ENCODE data around the gene PIP4K2A. TPM values are rescaled to one million over a fixed set of nuclear protein-coding genes. Genes with fewer than 3 reads are reported as not detected.

Gene PIP4K2A
- total and polyA plus RNA-seq, 2 of the 8 experiments (the other 6 are each of a cell fraction or from before 2014, with no cell fraction given): 19.0 to 60.9 TPM

DNA sequence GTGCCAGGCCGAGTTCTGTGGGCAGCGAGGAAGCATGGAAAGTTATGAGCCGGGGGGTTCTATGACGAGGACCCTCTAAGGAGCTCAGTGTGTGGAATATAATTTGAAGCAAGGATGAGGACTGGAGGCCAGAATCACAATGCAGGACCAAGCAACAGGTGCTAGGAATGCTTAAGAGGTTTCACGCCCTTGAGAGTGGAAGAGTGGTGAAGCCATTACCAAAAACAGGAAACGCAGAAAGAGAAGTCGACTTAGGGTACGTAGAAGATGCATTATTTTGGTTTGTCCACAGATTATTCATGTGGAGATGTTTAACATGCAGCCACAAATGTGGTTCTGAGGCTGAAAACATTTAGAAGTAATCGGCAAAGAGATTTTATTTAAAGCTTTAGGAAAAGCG lies 78.7 kb downstream of the PIP4K2A start:
- H3K4me3 ChIP-seq (ENCODE audit: extremely low read depth in 1 of 4, insufficient read depth in 2 of 4, low read depth in 3 of 4, low read length in 4 of 4): no peak overlapping the region
- no peak overlapping the region for H2AFZ ChIP-seq (ENCODE audit: low read length)
- no peak overlapping the region for H2BK5ac ChIP-seq (ENCODE audit: low read depth, low read length)
- H3K23ac ChIP-seq (ENCODE audit: insufficient read length): no peak overlapping the region
- H2AK5ac ChIP-seq (ENCODE audit: low read depth, low read length): no peak overlapping the region
- peaks cover 17% of the 10 kb centered on the region; the same call in 1 of the 2 replicates for H3K79me1 ChIP-seq (ENCODE audit: low read depth, low read length)
- H3K18ac ChIP-seq (ENCODE audit: extremely low read depth, low read length): no peak overlapping the region
- H3K9ac ChIP-seq (replicated peaks in 1 of 4; ENCODE audit: extremely low read depth in 1 of 4, low read depth in 3 of 4, low read length in 3 of 4): no peak overlapping the region
- no peaks in the 10 kb centered on the region for H3K27me3 ChIP-seq (replicated peaks in 1 of 4; ENCODE audit: control insufficient read depth in 3 of 4, extremely low read depth in 1 of 4, insufficient read depth in 3 of 4, low read length in 3 of 4)
- H3K9me3 ChIP-seq (ENCODE audit: insufficient read depth in 2 of 2, low read depth in 1 of 2, low read length in 1 of 2): no peaks in the 10 kb centered on the region
- H3K4me2 ChIP-seq (ENCODE audit: insufficient read depth in 1 of 2, low read depth in 2 of 2, low read length in 2 of 2): no peak overlapping the region
- DNase-seq (ENCODE audit: low read depth in 1 of 2, low spot score in 2 of 2) (no peak), FAIRE-seq (no peak)
- ChIA-PET CTCF (ENCODE audit: partially characterized antibody) (interaction anchor here (0.5 to 1.1 kb wide), 4 partner anchors 17 to 52 kb away, joined by 3 read pairs; no protein-coding TSS in a partner anchor), POLR2A (ENCODE audit: partially characterized antibody) (no interaction called here)
- no peak overlapping the region for H4K5ac ChIP-seq (ENCODE audit: insufficient read length, low read depth, low read length)
- H4K20me1 ChIP-seq (replicated peaks in 1 of 2; ENCODE audit: control insufficient read depth in 1 of 2, insufficient read depth in 2 of 2, low read length in 2 of 2): peaks cover 2 to 3% of the 10 kb centered on the region in 2 experiments
- H2BK120ac ChIP-seq (replicated peaks; ENCODE audit: low read depth, low read length): no peak overlapping the region
- H2BK12ac ChIP-seq (ENCODE audit: low read depth, low read length): no peak overlapping the region
- no peaks in the 10 kb centered on the region for H3K36me3 ChIP-seq (ENCODE audit: control insufficient read depth in 2 of 4, insufficient read depth in 4 of 4, low read length in 3 of 4)
- no peak overlapping the region for H3K56ac ChIP-seq (replicated peaks; ENCODE audit: insufficient read length, low read depth, low read length)
- H3K23me2 ChIP-seq (ENCODE audit: low read depth, low read length): no peaks in the 10 kb centered on the region
- 91% methylated on average over 10 of the region's 10 CpGs; no CpG with 5 or more reads in 1 of the 2 experiments for WGBS, 2 experiments (ENCODE audit: extremely low coverage in 1 of 2, insufficient coverage in 1 of 2, insufficient read length in 1 of 2, insufficient replicate concordance in 2 of 2, low coverage in 1 of 2, low lambda C conversion rate in 2 of 2, missing lambda C conversion rate in 1 of 2)
- H3K4me1 ChIP-seq (replicated peaks in 1 of 4; ENCODE audit: control insufficient read depth in 3 of 4, insufficient read depth in 4 of 4, low read length in 3 of 4): peaks cover 2 to 6% (median 4%) of the 10 kb centered on the region in 4 experiments; a peak in 4 of 7 replicates
- no peak overlapping the region for H2BK20ac ChIP-seq (ENCODE audit: low read length)
- H4K91ac ChIP-seq (replicated peaks; ENCODE audit: insufficient read length, low read length): no peak overlapping the region
- H3K4ac ChIP-seq (replicated peaks; ENCODE audit: insufficient read length, low read depth, low read length): no peak overlapping the region
- H3K79me2 ChIP-seq (ENCODE audit: control insufficient read depth in 1 of 2, insufficient read depth in 2 of 2, low read length in 2 of 2): peaks cover 0 to 96% of the 10 kb centered on the region in 2 experiments; a peak in 3 of 4 replicates
- no peak overlapping the region for H2BK15ac ChIP-seq (ENCODE audit: low read length)
- TF ChIP-seq BRCA1 (IDR thresholded peaks at IDR 0.05; ENCODE audit: low read depth, low read length): no peak
- TF ChIP-seq CREB1 (IDR thresholded peaks at IDR 0.05): no peak
- TF ChIP-seq CEBPB (IDR thresholded peaks at IDR 0.05; ENCODE audit: low read depth, low read length): no peak
- TF ChIP-seq JUND (IDR thresholded peaks at IDR 0.05; ENCODE audit: low read length): no peak
- TF ChIP-seq KDM4A (IDR thresholded peaks at IDR 0.05; ENCODE audit: low read depth, low read length, severe bottlenecking): no peak
- TF ChIP-seq, protein P1, sequence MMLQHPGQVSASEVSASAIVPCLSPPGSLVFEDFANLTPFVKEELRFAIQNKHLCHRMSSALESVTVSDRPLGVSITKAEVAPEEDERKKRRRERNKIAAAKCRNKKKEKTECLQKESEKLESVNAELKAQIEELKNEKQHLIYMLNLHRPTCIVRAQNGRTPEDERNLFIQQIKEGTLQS (IDR thresholded peaks at IDR 0.05; ENCODE audit: insufficient read depth, low read depth, low read length): no peak
- no peak for TF ChIP-seq BCL11A (IDR thresholded peaks at IDR 0.05; ENCODE audit: low read depth in 2 of 2, low read length in 2 of 2)
- no peak for TF ChIP-seq GABPA (IDR thresholded peaks at IDR 0.05; ENCODE audit: borderline replicate concordance, insufficient read depth, low read length)
- no peak for TF ChIP-seq SP1 (IDR thresholded peaks at IDR 0.05; ENCODE audit: low read depth, low read length)
- TF ChIP-seq, protein P2, sequence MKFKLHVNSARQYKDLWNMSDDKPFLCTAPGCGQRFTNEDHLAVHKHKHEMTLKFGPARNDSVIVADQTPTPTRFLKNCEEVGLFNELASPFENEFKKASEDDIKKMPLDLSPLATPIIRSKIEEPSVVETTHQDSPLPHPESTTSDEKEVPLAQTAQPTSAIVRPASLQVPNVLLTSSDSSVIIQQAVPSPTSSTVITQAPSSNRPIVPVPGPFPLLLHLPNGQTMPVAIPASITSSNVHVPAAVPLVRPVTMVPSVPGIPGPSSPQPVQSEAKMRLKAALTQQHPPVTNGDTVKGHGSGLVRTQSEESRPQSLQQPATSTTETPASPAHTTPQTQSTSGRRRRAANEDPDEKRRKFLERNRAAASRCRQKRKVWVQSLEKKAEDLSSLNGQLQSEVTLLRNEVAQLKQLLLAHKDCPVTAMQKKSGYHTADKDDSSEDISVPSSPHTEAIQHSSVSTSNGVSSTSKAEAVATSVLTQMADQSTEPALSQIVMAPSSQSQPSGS (IDR thresholded peaks at IDR 0.05; ENCODE audit: low read length): no peak
- no peak overlapping the region for H4K8ac ChIP-seq (ENCODE audit: extremely low read depth, insufficient read depth, low read length)
- H3K27ac ChIP-seq (ENCODE audit: low read depth, low read length): no peak overlapping the region
- no peak overlapping the region for H3K14ac ChIP-seq (ENCODE audit: insufficient read length)

Measured in H1 (cell line).